RCC 7860 (cell line): Measurements from ENCODE around the gene ABLIM2.

Source experiments
- DNase-seq: peaks from one replicate; pipeline ENCODE4 v3.0.0-alpha.2; 2015; ENCODE audit warnings: low spot score
- FAIRE-seq: peaks from 2 replicates; lab custom pipeline; 2012; peaks lifted over from hg19 to GRCh38; lab: Jason Lieb, UNC

Gene ABLIM2

DNA sequence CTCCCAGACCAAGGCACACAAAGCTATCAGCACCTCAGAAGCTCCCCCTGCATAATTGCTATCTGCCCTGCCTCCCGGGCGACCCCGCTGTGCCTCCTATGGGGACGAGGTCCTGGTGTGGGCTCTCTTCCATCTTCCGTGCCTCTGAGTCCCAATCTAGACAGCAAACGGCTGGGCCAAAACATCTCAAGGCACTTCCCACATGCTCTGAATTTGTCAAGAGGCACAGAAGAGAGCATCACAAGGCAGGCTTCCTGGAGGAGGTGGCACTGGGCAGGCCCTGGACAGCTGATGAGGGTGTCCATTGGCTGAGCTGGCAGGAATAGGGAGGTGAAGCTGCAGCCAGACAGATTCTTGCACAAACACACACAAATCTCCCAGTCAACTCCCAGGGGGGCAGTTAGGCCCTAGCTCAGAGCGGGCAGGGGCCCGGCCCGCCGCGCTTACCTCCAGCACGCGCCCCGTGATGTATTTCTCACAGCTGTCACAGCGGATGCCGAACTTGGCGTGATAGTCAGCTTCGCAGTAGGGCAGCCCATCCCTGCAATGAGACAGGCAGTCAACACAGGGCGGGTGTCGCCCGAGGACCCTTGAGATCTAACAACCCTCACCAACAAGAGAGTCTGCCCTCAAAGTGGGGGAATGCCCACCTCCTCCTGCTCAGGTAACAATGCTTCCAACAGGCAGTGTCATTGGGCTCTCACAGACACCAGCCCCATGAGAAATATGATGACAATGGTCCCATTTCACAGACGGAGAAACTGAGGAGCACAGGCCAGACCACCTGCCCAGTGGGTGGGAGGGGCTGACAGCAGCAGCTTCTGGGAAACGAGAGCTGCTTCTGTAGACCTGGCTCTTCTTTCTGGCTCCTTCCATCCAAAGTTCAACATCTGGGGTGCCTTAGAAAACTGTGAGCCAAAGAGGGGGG is 81.2 kb downstream of the ABLIM2 start:
- no peak for DNase-seq
- FAIRE-seq: no peak

- FAIRE-seq: no peak
- no peak for DNase-seq
These were observed 82.6 kb downstream of the ABLIM2 start for GRCh38 chr4:8076023-8076422.

GRCh38 chr4:8073206-8073863 is 85.3 kb downstream of the ABLIM2 start:
- FAIRE-seq (no peak), DNase-seq (no peak)

- DNase-seq (no peak), FAIRE-seq (no peak)
These were observed 86.2 kb downstream of the ABLIM2 start for GRCh38 chr4:8072235-8072968.

- FAIRE-seq (no peak), DNase-seq (no peak)
These were observed 86.8 kb downstream of the ABLIM2 start for GRCh38 chr4:8071766-8072165.

DNA sequence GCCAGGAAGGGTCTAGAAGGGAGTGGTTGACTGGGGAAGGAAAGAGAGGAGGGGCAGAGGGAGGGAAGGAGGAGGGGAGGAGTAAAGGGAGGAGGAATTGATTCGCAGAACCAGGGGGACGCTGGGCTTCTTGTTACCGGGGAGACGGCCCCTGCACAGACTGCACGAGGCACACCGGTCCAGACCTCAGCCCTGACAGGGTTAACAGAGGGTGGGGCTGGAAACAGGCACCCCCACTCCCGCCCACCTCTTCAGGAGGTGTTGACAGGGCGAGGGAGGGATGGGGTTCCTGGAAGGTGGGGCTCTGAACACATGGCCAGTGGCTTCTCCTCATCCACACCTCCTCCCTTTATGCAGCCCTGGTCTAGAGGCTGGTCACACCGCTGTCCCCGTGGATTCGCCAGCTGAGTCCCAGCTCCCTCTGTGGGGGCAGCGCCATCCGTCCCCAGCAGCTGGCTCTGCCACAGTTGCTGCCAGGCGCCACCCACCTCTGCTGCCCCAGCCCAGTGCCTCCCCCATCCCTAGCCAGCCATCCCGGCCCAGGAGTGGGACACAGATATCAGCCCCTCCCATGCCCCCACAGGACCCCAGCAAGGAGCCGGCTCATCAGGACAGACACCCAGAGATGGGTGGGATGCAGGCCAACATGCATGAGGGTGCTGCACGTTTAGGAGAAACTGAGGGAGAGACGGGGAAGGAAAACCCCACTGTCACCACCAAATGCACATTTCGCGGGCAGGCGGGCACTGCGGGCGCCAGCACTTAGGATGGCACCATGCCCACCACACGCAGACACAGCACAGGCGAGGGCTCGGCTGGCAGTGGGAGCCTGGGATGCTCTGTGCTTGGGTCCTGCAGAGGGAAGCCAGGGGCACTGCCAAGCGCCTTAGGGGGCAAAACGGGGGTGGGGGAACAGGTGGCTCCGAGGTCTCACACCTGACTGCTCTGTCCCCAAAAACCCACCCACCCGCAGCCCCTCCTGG is 87.6 kb downstream of the ABLIM2 start:
- DNase-seq: no peak
- no peak for FAIRE-seq

DNA sequence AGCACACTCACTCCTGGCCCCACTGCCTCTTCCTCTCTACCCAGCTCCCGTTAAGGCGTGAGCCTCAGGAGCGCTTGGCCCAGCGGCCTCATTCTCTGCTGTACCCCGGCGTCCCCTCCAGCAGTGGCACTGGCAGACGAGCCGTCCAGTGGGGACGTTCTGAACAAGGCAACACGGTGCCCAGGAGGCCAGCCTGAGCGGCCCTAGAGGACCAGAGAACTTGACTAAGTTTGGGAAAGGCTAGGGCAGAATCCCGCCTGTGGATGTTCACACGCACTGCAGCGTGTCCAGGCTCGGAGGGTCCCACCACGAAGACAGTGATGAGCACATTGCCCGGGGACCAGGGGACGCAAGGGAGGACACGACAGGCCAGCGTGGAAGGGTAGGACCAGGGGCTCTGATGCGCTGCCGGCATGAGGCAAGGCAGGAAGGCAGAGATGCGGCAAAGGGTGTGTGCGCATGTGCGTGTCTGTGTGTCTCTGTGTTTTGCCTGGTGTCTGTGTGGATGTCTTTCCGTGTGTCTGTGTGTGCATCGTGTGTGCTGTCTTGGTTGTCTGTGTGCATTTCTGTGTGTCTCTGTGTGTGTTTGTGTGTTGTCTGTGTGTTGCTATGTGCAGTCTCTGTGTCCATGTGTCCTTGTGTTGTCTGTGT is 89.4 kb downstream of the ABLIM2 start:
- no peak for FAIRE-seq

GRCh38 chr4:8067945-8068896 is 90.4 kb downstream of the ABLIM2 start:
- FAIRE-seq (no peak), DNase-seq (no peak)

More for the DNA sequence above, 89.4 kb downstream of the ABLIM2 start:
- DNase-seq: no peak

- FAIRE-seq (no peak), DNase-seq (no peak)
These were observed 91.2 kb downstream of the ABLIM2 start for GRCh38 chr4:8067274-8067936.

- no peak for FAIRE-seq
- no peak for DNase-seq
These were observed 92.2 kb downstream of the ABLIM2 start for GRCh38 chr4:8066336-8066931.

- no peak for FAIRE-seq
These were observed 94.5 kb downstream of the ABLIM2 start for GRCh38 chr4:8063974-8064563.

GRCh38 chr4:8061573-8061972 is 97.0 kb downstream of the ABLIM2 start:
- DNase-seq: no peak

More at GRCh38 chr4:8063974-8064563, 94.5 kb downstream of the ABLIM2 start:
- DNase-seq: no peak

DNA sequence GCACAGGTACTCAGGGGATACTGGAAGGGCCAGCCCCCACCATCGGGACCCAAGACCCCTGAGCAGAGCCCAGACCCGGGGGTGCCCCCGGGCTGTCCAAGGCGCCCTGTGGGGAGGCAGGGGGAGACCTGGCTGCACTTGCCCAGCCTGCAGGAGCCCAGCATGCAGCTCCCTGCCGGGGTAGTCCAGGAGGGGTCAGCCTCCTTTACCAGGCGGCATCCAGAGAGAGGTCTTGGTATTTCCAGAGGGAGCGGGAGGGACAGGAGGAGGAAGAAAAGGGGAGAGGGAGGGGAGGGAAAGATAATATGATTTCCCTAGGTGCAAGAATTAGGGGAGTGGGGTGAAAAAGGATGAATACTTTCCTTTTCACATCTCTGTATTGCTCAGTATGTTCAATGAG is 97.5 kb downstream of the ABLIM2 start:
- no peak for DNase-seq
- FAIRE-seq: no peak

More at GRCh38 chr4:8061573-8061972, 97.0 kb downstream of the ABLIM2 start:
- FAIRE-seq: no peak

DNA sequence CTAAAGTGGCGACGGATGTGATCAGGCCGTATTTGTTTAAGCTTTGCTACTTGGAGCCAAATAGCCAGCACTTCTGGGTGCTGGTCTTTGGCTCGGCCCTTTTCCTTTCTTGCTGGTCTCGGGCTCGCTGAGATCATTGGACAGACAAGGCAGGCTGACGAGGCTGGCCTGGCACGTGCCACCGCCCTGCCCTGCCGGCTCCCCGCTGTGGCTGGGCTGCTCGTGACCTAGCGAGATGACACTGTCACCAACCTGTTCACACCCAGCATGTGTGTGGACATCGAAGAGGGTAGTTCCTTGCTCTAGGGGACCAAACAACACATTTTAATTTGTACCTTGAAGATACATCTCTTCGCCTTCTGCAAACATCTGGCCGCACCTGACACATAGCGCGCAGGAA is 98.0 kb downstream of the ABLIM2 start:
- DNase-seq (no peak), FAIRE-seq (no peak)

DNA sequence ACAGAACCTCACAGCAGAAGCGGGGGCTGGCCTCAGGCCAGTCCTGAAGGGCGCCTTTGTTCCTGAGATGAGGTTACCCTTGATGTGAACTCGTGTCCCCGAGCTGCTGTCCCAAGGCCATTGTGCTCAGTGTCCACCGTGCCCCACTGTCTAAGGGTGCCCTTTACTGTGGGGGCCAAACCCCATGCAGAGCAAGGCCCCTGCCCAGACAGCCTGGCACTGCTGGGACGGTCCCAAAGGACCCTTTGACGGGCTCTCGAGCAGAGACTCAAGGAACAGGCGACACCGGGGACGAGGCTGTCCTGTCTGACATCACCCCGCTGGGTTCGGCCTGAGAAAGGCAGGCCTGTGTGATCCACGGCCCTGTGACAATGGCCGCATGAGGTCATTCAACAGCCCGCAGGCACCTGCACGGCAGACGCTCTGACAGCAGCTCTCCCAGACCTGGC is 100.6 kb downstream of the ABLIM2 start:
- DNase-seq (no peak), FAIRE-seq (no peak)

- no peak for FAIRE-seq
- DNase-seq: no peak
These were observed 103.4 kb downstream of the ABLIM2 start for GRCh38 chr4:8055206-8055605.
